K562 (cell line): ENCODE data around the gene SNRPD2. TPM values are rescaled to one million over a fixed set of nuclear protein-coding genes. Genes with fewer than 3 reads are reported as not detected.

Source experiments
- BRD9 ChIP-seq: fragments of 450-650 bp; IDR thresholded peaks from 2 replicates; pipeline ENCODE4 v1.6.1; 2018; ENCODE audit warnings: low read depth; ENCODE audit not compliant: partially characterized antibody
- CSDE1 ChIP-seq, 2 experiments: fragments of 450-650 bp; IDR thresholded peaks; 2 replicates each; pipeline ENCODE4 v1.6.1; 2016; ENCODE audit warnings: mild to moderate bottlenecking in 1 of 2
- EHMT2 ChIP-seq: fragments of 450-650 bp; IDR thresholded peaks from 2 replicates; pipeline ENCODE4 v1.6.1; 2018; ENCODE audit warnings: antibody characterized with exemption
- GATAD2B ChIP-seq: fragments of 450-650 bp; IDR thresholded peaks from 2 replicates; pipeline ENCODE4 v1.6.1; 2017; ENCODE audit warnings: mild to moderate bottlenecking, borderline replicate concordance
- KHSRP ChIP-seq: fragments of 450-650 bp; IDR thresholded peaks from 2 replicates; pipeline ENCODE4 v1.6.1; 2017
- MTA2 ChIP-seq: fragments of 450-650 bp; IDR thresholded peaks from 2 replicates; pipeline ENCODE4 v1.6.1; 2016; ENCODE audit warnings: low read depth
- NBN ChIP-seq: fragments of 450-650 bp; IDR thresholded peaks from 2 replicates; pipeline ENCODE4 v1.6.1; 2016; ENCODE audit warnings: low read depth, mild to moderate bottlenecking
- NFRKB ChIP-seq: fragments of 450-650 bp; IDR thresholded peaks from 2 replicates; pipeline ENCODE4 v1.6.1; 2016; ENCODE audit warnings: low read depth
- NFXL1 ChIP-seq: fragments of 450-650 bp; formaldehyde crosslinking; IDR thresholded peaks from 2 replicates; pipeline ENCODE4 v1.4.0; 2021; ENCODE audit warnings: mild to moderate bottlenecking
- SUPT5H ChIP-seq: fragments of 450-650 bp; IDR thresholded peaks from 2 replicates; pipeline ENCODE4 v1.6.1; 2016
- ZKSCAN8 ChIP-seq: fragments of 200-800 bp; sonication (Bioruptor generic); IDR thresholded peaks from 2 replicates; pipeline ENCODE4 v1.6.1; 2016; ENCODE audit warnings: missing genetic modification characterization, missing compliant biosample characterization
- polyA plus RNA-seq, 8 experiments: library from polyadenylated mRNA; depleted of rRNA in 4 of 8; stranded (reverse) in 5 of 8; unstranded in 3 of 8; fragments of >200 nt; fragmentation: Nextera tagmentation in 2 of 8; fragmentation: Illumina TruSeq in 1 of 8; extraction: Ambion mirVana in 2 of 8; extraction: Trizol in 1 of 8; gene quantifications; 2 replicates each; pipeline versions ENCODE4 v1.2.1 to v1.2.3, GENCODE V29; 2011 to 2014; ENCODE audit warnings: inconsistent platforms in 1 of 8, missing spikeins in 1 of 8
- total RNA-seq, 7 experiments: library from RNA; depleted of rRNA in 6 of 7; stranded (reverse); fragments of >200 nt in 6 of 7; fragmentation: Illumina TruSeq in 2 of 7; extraction: Trizol in 2 of 7; gene quantifications; 2 replicates each; pipeline versions ENCODE4 v1.2.1 to v1.2.3, GENCODE V29; 2011 to 2021; ENCODE audit warnings: low replicate concordance in 1 of 7
- TF ChIP-seq, protein P1 (sequence below), 2 experiments: IDR thresholded peaks; 2 replicates each; pipeline ENCODE4 v1.6.1; 2012; ENCODE audit warnings: improper control_type of control experiment in 2 of 2, low read depth in 2 of 2, low read length in 2 of 2, borderline replicate concordance in 1 of 2
- TF ChIP-seq, protein P2 (sequence below), 2 experiments: fragments of 450-650 bp; IDR thresholded peaks; 2 replicates each; pipeline ENCODE4 v1.6.1; 2018; ENCODE audit warnings: mild to moderate bottlenecking in 2 of 2, low read depth in 1 of 2; ENCODE audit not compliant: partially characterized antibody in 2 of 2

SNRPD2 gene
- total and polyA plus RNA-seq, 9 of the 15 experiments (the other 6 are each of a cell fraction or from before 2014, with no cell fraction given), result 728 to 4,411 (median 1,029) TPM

DNA sequence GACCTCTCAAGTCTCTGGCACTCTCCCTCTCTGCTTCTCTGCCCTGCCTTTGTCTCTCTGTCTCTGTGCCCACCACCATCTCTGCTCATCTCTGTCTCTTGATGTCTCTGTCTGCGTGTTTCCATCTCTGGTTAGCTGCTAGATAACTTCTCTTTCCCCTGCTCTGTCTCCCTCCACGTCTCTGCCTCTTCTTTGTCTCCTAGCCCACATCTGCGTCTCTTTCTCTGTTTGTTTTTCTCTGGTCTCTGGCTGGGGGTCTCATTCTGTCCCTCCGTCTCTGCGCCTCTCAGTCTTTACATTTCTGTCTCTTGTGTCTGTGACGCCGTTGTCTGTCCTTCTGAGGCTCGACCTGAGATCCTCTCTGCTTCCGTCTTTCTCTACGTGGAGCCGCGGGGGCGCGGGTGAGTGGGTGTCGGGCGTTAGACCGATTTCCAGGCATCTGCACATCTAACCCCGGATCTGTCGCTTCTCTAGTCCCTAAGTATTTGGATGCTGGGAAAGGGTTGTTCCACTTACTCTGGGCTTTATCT, 23.3 kb downstream of the SNRPD2 start (continued):
- TF ChIP-seq MTA2, result 0 out of 2 replicates have a peak, but pooled peaks have one; percentile 26
- TF ChIP-seq KHSRP, result 0 out of 2 replicates have a peak, but pooled peaks have one; percentile 32
- TF ChIP-seq, protein P1, sequence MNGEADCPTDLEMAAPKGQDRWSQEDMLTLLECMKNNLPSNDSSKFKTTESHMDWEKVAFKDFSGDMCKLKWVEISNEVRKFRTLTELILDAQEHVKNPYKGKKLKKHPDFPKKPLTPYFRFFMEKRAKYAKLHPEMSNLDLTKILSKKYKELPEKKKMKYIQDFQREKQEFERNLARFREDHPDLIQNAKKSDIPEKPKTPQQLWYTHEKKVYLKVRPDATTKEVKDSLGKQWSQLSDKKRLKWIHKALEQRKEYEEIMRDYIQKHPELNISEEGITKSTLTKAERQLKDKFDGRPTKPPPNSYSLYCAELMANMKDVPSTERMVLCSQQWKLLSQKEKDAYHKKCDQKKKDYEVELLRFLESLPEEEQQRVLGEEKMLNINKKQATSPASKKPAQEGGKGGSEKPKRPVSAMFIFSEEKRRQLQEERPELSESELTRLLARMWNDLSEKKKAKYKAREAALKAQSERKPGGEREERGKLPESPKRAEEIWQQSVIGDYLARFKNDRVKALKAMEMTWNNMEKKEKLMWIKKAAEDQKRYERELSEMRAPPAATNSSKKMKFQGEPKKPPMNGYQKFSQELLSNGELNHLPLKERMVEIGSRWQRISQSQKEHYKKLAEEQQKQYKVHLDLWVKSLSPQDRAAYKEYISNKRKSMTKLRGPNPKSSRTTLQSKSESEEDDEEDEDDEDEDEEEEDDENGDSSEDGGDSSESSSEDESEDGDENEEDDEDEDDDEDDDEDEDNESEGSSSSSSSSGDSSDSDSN (IDR thresholded peaks at IDR 0.05; ENCODE audit: borderline replicate concordance in 1 of 2, low read depth in 2 of 2, low read length in 2 of 2), result 0 out of 4 replicates have a peak, but pooled peaks of 1 of the 2 experiments have one; percentile 33
- 0 out of 4 replicates have a peak, but pooled peaks of 1 of the 2 experiments have one; percentile 74 for TF ChIP-seq CSDE1 (IDR thresholded peaks at IDR 0.05)
- peak; percentile 30 for TF ChIP-seq NBN
- peak; percentile 65; the same call in 1 of the 2 replicates for TF ChIP-seq SUPT5H
- TF ChIP-seq NFRKB, result peak; percentile 81
- no peak for TF ChIP-seq GATAD2B
- TF ChIP-seq EHMT2, result 0 out of 2 replicates have a peak, but pooled peaks have one; percentile 53
- TF ChIP-seq ZKSCAN8 (CRISPR knock-in tag), result no peak
- no peak for TF ChIP-seq NFXL1 (CRISPR knock-in tag)
- TF ChIP-seq, protein P2, sequence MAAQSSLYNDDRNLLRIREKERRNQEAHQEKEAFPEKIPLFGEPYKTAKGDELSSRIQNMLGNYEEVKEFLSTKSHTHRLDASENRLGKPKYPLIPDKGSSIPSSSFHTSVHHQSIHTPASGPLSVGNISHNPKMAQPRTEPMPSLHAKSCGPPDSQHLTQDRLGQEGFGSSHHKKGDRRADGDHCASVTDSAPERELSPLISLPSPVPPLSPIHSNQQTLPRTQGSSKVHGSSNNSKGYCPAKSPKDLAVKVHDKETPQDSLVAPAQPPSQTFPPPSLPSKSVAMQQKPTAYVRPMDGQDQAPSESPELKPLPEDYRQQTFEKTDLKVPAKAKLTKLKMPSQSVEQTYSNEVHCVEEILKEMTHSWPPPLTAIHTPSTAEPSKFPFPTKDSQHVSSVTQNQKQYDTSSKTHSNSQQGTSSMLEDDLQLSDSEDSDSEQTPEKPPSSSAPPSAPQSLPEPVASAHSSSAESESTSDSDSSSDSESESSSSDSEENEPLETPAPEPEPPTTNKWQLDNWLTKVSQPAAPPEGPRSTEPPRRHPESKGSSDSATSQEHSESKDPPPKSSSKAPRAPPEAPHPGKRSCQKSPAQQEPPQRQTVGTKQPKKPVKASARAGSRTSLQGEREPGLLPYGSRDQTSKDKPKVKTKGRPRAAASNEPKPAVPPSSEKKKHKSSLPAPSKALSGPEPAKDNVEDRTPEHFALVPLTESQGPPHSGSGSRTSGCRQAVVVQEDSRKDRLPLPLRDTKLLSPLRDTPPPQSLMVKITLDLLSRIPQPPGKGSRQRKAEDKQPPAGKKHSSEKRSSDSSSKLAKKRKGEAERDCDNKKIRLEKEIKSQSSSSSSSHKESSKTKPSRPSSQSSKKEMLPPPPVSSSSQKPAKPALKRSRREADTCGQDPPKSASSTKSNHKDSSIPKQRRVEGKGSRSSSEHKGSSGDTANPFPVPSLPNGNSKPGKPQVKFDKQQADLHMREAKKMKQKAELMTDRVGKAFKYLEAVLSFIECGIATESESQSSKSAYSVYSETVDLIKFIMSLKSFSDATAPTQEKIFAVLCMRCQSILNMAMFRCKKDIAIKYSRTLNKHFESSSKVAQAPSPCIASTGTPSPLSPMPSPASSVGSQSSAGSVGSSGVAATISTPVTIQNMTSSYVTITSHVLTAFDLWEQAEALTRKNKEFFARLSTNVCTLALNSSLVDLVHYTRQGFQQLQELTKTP (IDR thresholded peaks at IDR 0.05; ENCODE audit: low read depth in 1 of 2, partially characterized antibody in 2 of 2), result peak; percentile 13 to 52
- TF ChIP-seq BRD9, result peak; percentile 80
